SU-DHL-6 (cell line): ENCODE data around the gene FLNA.

ENCODE experiments used
- H2AFZ ChIP-seq: fragments of 200-600 bp; sonication (generic); 2 replicates; pipeline ENCODE4 v1.6.1; 2014; ENCODE audit warnings: low read depth, mild to moderate bottlenecking, moderate library complexity, mixed read lengths, antibody characterized with exemption, low read length; ENCODE audit not compliant: severe bottlenecking
- H3F3A ChIP-seq: fragments of 200-600 bp; shearing (Covaris generic); 2 replicates; pipeline ENCODE4 v1.6.0; 2016; ENCODE audit warnings: antibody characterized with exemption, mild to moderate bottlenecking; ENCODE audit not compliant: insufficient read depth
- H3K27ac ChIP-seq: fragments of 200-600 bp; sonication (generic); 2 replicates; pipeline ENCODE4 v1.5.1; 2016; ENCODE audit warnings: low read depth, mild to moderate bottlenecking, low read length, moderate library complexity, mixed read lengths
- H3K27me3 ChIP-seq: fragments of 200-600 bp; sonication (generic), shearing (Covaris generic); 2 replicates; pipeline ENCODE4 v1.6.0; 2014; ENCODE audit warnings: mild to moderate bottlenecking, low read length
- H3K36me3 ChIP-seq: fragments of 200-600 bp; sonication (generic); 2 replicates; pipeline ENCODE4 v1.6.1; 2014; ENCODE audit warnings: mild to moderate bottlenecking, low read length, mixed read lengths
- H3K4me2 ChIP-seq: fragments of 300-600, 200-600 bp; shearing (Covaris generic), sonication (generic); 2 replicates; pipeline ENCODE4 v1.6.0; 2014; ENCODE audit warnings: low read length, low read depth, mild to moderate bottlenecking; ENCODE audit not compliant: poor library complexity, severe bottlenecking
- H3K4me3 ChIP-seq: fragments of 200-600 bp; sonication (generic); 2 replicates; pipeline ENCODE4 v1.5.1; 2014; ENCODE audit warnings: antibody characterized with exemption, low read length, mild to moderate bottlenecking, mixed read lengths; ENCODE audit not compliant: insufficient read depth, poor library complexity, severe bottlenecking
- H3K79me2 ChIP-seq: fragments of 200-600 bp; sonication (generic); 2 replicates; pipeline ENCODE4 v1.6.1; 2014; ENCODE audit warnings: mild to moderate bottlenecking, low read length, moderate library complexity; ENCODE audit not compliant: insufficient read depth
- H3K9ac ChIP-seq: fragments of 200-600 bp; sonication (generic); 2 replicates; pipeline ENCODE4 v1.7.0; 2014; ENCODE audit warnings: mild to moderate bottlenecking, low read length
- H3K9me2 ChIP-seq: fragments of 200-600 bp; sonication (generic); replicated peaks from 2 replicates; pipeline ENCODE4 v1.6.1; 2014; ENCODE audit warnings: low read length; ENCODE audit not compliant: insufficient read depth
- H3K9me3 ChIP-seq: fragments of 200-600 bp; sonication (generic); 2 replicates; pipeline ENCODE4 v1.6.1; 2014; ENCODE audit warnings: low read length, mixed read lengths; ENCODE audit not compliant: insufficient read depth
- H4K20me1 ChIP-seq: fragments of 200-600 bp; sonication (generic); 2 replicates; pipeline ENCODE4 v1.6.1; 2014; ENCODE audit warnings: low read depth, mild to moderate bottlenecking, antibody characterized with exemption, low read length, moderate library complexity, mixed read lengths
- CTCF ChIP-seq: fragments of 200-600 bp; sonication (generic); IDR thresholded peaks from one replicate; pipeline ENCODE4 v1.5.1; 2017; ENCODE audit warnings: antibody characterized with exemption, mild to moderate bottlenecking, low read length, moderate library complexity; ENCODE audit not compliant: insufficient read depth, poor library complexity, severe bottlenecking
- EZH2phosphoT487 ChIP-seq: fragments of 200-600 bp; sonication (generic), shearing (Covaris generic); conservative IDR thresholded peaks from 2 replicates; pipeline ENCODE4 v1.6.1; 2018; ENCODE audit warnings: mild to moderate bottlenecking, antibody characterized with exemption, low read length, moderate library complexity, mixed read lengths

Gene FLNA

GRCh38 chrX:154355094-154355775 is 19.2 kb downstream of the FLNA start:
- H3K27me3 ChIP-seq: no peaks in the 10 kb centered on the region
- TF ChIP-seq EZH2phosphoT487 (no peak), CTCF (no peak)
- no peak overlapping the region for H3K4me2 ChIP-seq
- H3K9me2 ChIP-seq: no peaks in the 10 kb centered on the region
- H3K9me3 ChIP-seq: no peaks in the 10 kb centered on the region
- no peak overlapping the region for H3K4me3 ChIP-seq
- no peaks in the 10 kb centered on the region for H3F3A ChIP-seq
- H3K27ac ChIP-seq: no peak overlapping the region
- H3K79me2 ChIP-seq: no peaks in the 10 kb centered on the region
- no peaks in the 10 kb centered on the region for H4K20me1 ChIP-seq
- no peak overlapping the region for H3K9ac ChIP-seq
- no peak overlapping the region for H2AFZ ChIP-seq
- no peaks in the 10 kb centered on the region for H3K36me3 ChIP-seq

GRCh38 chrX:154354516-154354915 is 19.9 kb downstream of the FLNA start:
- Histone ChIP-seq H3K36me3 (no peaks in the 10 kb centered on the region), H3K9me3 (no peaks in the 10 kb centered on the region)

GRCh38 chrX:154354013-154354412 is 20.4 kb downstream of the FLNA start:
- Histone ChIP-seq H3K27me3 (no peaks in the 10 kb centered on the region), H3K4me3 (no peak overlapping the region), H2AFZ (no peak overlapping the region), H3K36me3 (no peaks in the 10 kb centered on the region), H3K4me2 (no peak overlapping the region), H3K27ac (no peak overlapping the region), H3K9ac (no peak overlapping the region), H3K9me3 (no peaks in the 10 kb centered on the region), H4K20me1 (no peaks in the 10 kb centered on the region), H3K9me2 (no peaks in the 10 kb centered on the region), H3F3A (no peaks in the 10 kb centered on the region), H3K79me2 (no peaks in the 10 kb centered on the region)
- TF ChIP-seq CTCF: no peak
- TF ChIP-seq EZH2phosphoT487: no peak

More at GRCh38 chrX:154354516-154354915, 19.9 kb downstream of the FLNA start:
- no peak overlapping the region for H3K4me2 ChIP-seq
- no peaks in the 10 kb centered on the region for H3F3A ChIP-seq
- no peaks in the 10 kb centered on the region for H3K79me2 ChIP-seq
- no peak overlapping the region for H3K4me3 ChIP-seq
- no peak overlapping the region for H2AFZ ChIP-seq
- H4K20me1 ChIP-seq: no peaks in the 10 kb centered on the region
- H3K27ac ChIP-seq: no peak overlapping the region
- H3K9me2 ChIP-seq: no peaks in the 10 kb centered on the region
- H3K27me3 ChIP-seq: no peaks in the 10 kb centered on the region
- no peak overlapping the region for H3K9ac ChIP-seq
- TF ChIP-seq CTCF: no peak
- TF ChIP-seq EZH2phosphoT487: no peak
